Measurements from ENCODE around the gene PRKCZ. TPM values are rescaled to one million over a fixed set of nuclear protein-coding genes. Genes with fewer than 3 reads are reported as not detected.

Gene PRKCZ
- total and polyA plus RNA-seq, 9 of the 15 experiments (the other 6 are each of a cell fraction or from before 2014, with no cell fraction given): 0.07 to 3.1 (median 1.3) TPM

- no peak for TF ChIP-seq RREB1 (CRISPR knock-in tag; IDR thresholded peaks at IDR 0.05)
- no peak; the same call in 1 of the 2 replicates for TF ChIP-seq ZBTB43 (CRISPR knock-in tag; IDR thresholded peaks at IDR 0.05)
- no peak for TF ChIP-seq ZFP30 (CRISPR knock-in tag; IDR thresholded peaks at IDR 0.05; ENCODE audit: borderline replicate concordance)
- TF ChIP-seq ZNF140 (CRISPR knock-in tag; IDR thresholded peaks at IDR 0.05): no peak
- TF ChIP-seq KDM4B (IDR thresholded peaks at IDR 0.05; ENCODE audit: borderline replicate concordance in 2 of 2, low read depth in 1 of 2): no peak
- peak; percentile 59; the same call in 1 of the 2 replicates for TF ChIP-seq GATAD2A (IDR thresholded peaks at IDR 0.05)
- no peak for TF ChIP-seq ZNF24 (IDR thresholded peaks at IDR 0.05)
- no peak for TF ChIP-seq ZHX1 (conservative IDR thresholded peaks at IDR 0.05; ENCODE audit: low read length)
- peak in 1 of 2 experiments; percentile 24; a peak in 1 of 4 replicates for TF ChIP-seq TBL1XR1 (IDR thresholded peaks at IDR 0.05; ENCODE audit: low read length in 2 of 2)
- no peak for TF ChIP-seq CREBBP (IDR thresholded peaks at IDR 0.05; ENCODE audit: low read depth, low read length)
- TF ChIP-seq ZNF778 (CRISPR knock-in tag; IDR thresholded peaks at IDR 0.05): no peak
- TF ChIP-seq SREBF2 (CRISPR knock-in tag; IDR thresholded peaks at IDR 0.05): no peak
- TF ChIP-seq ATF2 (CRISPR knock-in tag; IDR thresholded peaks at IDR 0.05): no peak
- no peak for TF ChIP-seq SPI1 (IDR thresholded peaks at IDR 0.05; ENCODE audit: borderline replicate concordance, low read depth, low read length)
- no peak for TF ChIP-seq EZH2 (IDR thresholded peaks at IDR 0.05; ENCODE audit: borderline replicate concordance, low read depth, low read length)
- TF ChIP-seq TCF7 (IDR thresholded peaks at IDR 0.05; ENCODE audit: borderline replicate concordance): no peak
- no peak for TF ChIP-seq HIVEP1 (CRISPR knock-in tag; IDR thresholded peaks at IDR 0.05)
Observed at GRCh38 chr1:2175681-2176454, 125.7 kb downstream of the PRKCZ start (continued).
